Neutrophil (primary cell): ENCODE data around the gene KRTAP9-1.

Source experiments
- H3K27ac ChIP-seq: fragments of 200-600 bp; sonication (generic); 2 replicates; pipeline ENCODE4 v1.5.1; 2016; ENCODE audit warnings: mild to moderate bottlenecking, moderate library complexity
- H3K27me3 ChIP-seq: fragments of 200-600 bp; sonication (generic); 2 replicates; pipeline ENCODE4 v1.6.0; 2016; ENCODE audit warnings: mild to moderate bottlenecking
- H3K36me3 ChIP-seq: fragments of 200-600 bp; sonication (generic); 2 replicates; pipeline ENCODE4 v1.5.1; 2017
- H3K4me1 ChIP-seq, 2 experiments: fragments of 200-600 bp in 1 of 2; sonication (generic) in 1 of 2; 1 replicate in 1 of 2; 2 replicates in 1 of 2; pipeline versions ENCODE4 v1.5.1 to v1.6.1; 2013 to 2016; ENCODE audit warnings: low read depth in 1 of 2, low read length in 1 of 2, mild to moderate bottlenecking in 1 of 2, moderate library complexity in 1 of 2; ENCODE audit not compliant: control insufficient read depth in 1 of 2, insufficient read depth in 1 of 2
- H3K4me3 ChIP-seq, 2 experiments: fragments of 200-600 bp in 1 of 2; sonication (generic) in 1 of 2; 1 replicate in 1 of 2; 2 replicates in 1 of 2; pipeline ENCODE4 v1.5.1; 2013 to 2016; ENCODE audit warnings: low read depth in 1 of 2, low read length in 1 of 2, mild to moderate bottlenecking in 1 of 2, moderate library complexity in 1 of 2
- H3K9me3 ChIP-seq: fragments of 200-600 bp; sonication (generic); 2 replicates; pipeline ENCODE4 v1.5.1; 2016
- CTCF ChIP-seq: fragments of 200-600 bp; sonication (generic); IDR thresholded peaks from 2 replicates; pipeline ENCODE4 v1.5.1; 2016; ENCODE audit warnings: antibody characterized with exemption

Gene KRTAP9-1

GRCh38 chr17:41176744-41177387 lies 12.8 kb upstream of the KRTAP9-1 start:
- no peaks in the 10 kb centered on the region for H3K4me1 ChIP-seq
- H3K36me3 ChIP-seq = no peaks in the 10 kb centered on the region
- no peaks in the 10 kb centered on the region for H3K9me3 ChIP-seq
- TF ChIP-seq CTCF = no peak
- peaks cover 5% of the 10 kb centered on the region for H3K27me3 ChIP-seq
- no peak overlapping the region for H3K27ac ChIP-seq
- H3K4me3 ChIP-seq = no peak overlapping the region

GRCh38 chr17:41177727-41178271 lies 11.9 kb upstream of the KRTAP9-1 start, which contains the start of gene KRTAP4-2:
TSS of gene KRTAP4-2 (minus strand) at chr17:41178221. CDS start at chr17:41178164, 57 bp downstream.
- no peak within 1 kb of the TSS for H3K27ac ChIP-seq
- no peak for TF ChIP-seq CTCF

GRCh38 chr17:41178341-41178740 lies 11.3 kb upstream of the KRTAP9-1 start:
- no peak for TF ChIP-seq CTCF
- Histone ChIP-seq H3K4me1 (no peaks in the 10 kb centered on the region), H3K4me3 (no peak overlapping the region), H3K27ac (no peak overlapping the region), H3K27me3 (peaks cover 4% of the 10 kb centered on the region), H3K9me3 (no peaks in the 10 kb centered on the region), H3K36me3 (no peaks in the 10 kb centered on the region)

More at GRCh38 chr17:41177727-41178271, 11.9 kb upstream of the KRTAP9-1 start, which contains the start of gene KRTAP4-2:
- peaks cover 5% of the 10 kb centered on the region for H3K27me3 ChIP-seq
- no peaks in the 10 kb centered on the region for H3K9me3 ChIP-seq
- no peaks in the 10 kb centered on the region for H3K4me1 ChIP-seq
- H3K36me3 ChIP-seq = no peaks in the 10 kb centered on the region
- no peak within 1 kb of the TSS for H3K4me3 ChIP-seq

GRCh38 chr17:41178843-41179616 lies 10.7 kb upstream of the KRTAP9-1 start:
- Histone ChIP-seq H3K27ac (no peak overlapping the region), H3K9me3 (no peaks in the 10 kb centered on the region), H3K4me1 (no peaks in the 10 kb centered on the region), H3K36me3 (no peaks in the 10 kb centered on the region), H3K27me3 (no peaks in the 10 kb centered on the region), H3K4me3 (no peak overlapping the region)
- TF ChIP-seq CTCF = no peak

- Histone ChIP-seq H3K4me3 (no peak within 1 kb of the TSS), H3K36me3 (no peaks in the 10 kb centered on the region), H3K27me3 (peaks cover 38% of the 10 kb centered on the region), H3K4me1 (no peaks in the 10 kb centered on the region), H3K27ac (no peak within 1 kb of the TSS), H3K9me3 (no peaks in the 10 kb centered on the region)
- no peak for TF ChIP-seq CTCF
Observed at GRCh38 chr17:41184480-41184961, 5.2 kb upstream of the KRTAP9-1 start, which contains the start of gene KRTAP4-1. TSS of gene KRTAP4-1 (minus strand) at chr17:41184911. CDS start at chr17:41184854, 57 bp downstream.
